H9 (cell line): ENCODE results near the gene RELL1. TPM values are rescaled to one million over a fixed set of nuclear protein-coding genes. Genes with fewer than 3 reads are reported as not detected.

Experiments
- DNase-seq: peaks from one replicate; pipeline ENCODE4 v3.0.0-alpha.2; 2017
- H2AFZ ChIP-seq: one replicate; pipeline ENCODE4 v1.6.1; 2013; ENCODE audit warnings: mild to moderate bottlenecking, low read length, control low read depth, moderate library complexity
- H2AK5ac ChIP-seq: 2 replicates; pipeline ENCODE4 v1.6.1; 2013; ENCODE audit warnings: low read length, control low read depth, mixed read lengths; ENCODE audit not compliant: insufficient read length
- H2BK120ac ChIP-seq: one replicate; pipeline ENCODE4 v1.6.1; 2013; ENCODE audit warnings: low read depth, mild to moderate bottlenecking, low read length, control low read depth, inconsistent platforms; ENCODE audit not compliant: poor library complexity, severe bottlenecking
- H2BK12ac ChIP-seq: 2 replicates; pipeline ENCODE4 v1.6.1; 2013; ENCODE audit warnings: low read length, control low read depth, mixed read lengths, low read depth; ENCODE audit not compliant: insufficient read length
- H2BK15ac ChIP-seq: 2 replicates; pipeline ENCODE4 v1.6.1; 2013; ENCODE audit warnings: low read depth, low read length, control low read depth
- H2BK20ac ChIP-seq: one replicate; pipeline ENCODE4 v1.6.1; 2013; ENCODE audit warnings: low read depth, mild to moderate bottlenecking, low read length, control low read depth, inconsistent platforms; ENCODE audit not compliant: poor library complexity, severe bottlenecking
- H2BK5ac ChIP-seq: 2 replicates; pipeline ENCODE4 v1.6.1; 2013; ENCODE audit warnings: low read length, control low read depth, mixed read lengths; ENCODE audit not compliant: insufficient read length
- H3K14ac ChIP-seq: 2 replicates; pipeline ENCODE4 v1.6.1; 2013; ENCODE audit warnings: low read length, control low read depth; ENCODE audit not compliant: insufficient read depth
- H3K18ac ChIP-seq: 2 replicates; pipeline ENCODE4 v1.6.1; 2013; ENCODE audit warnings: low read depth, mild to moderate bottlenecking, mixed read lengths, low read length, control low read depth; ENCODE audit not compliant: insufficient read length
- H3K23ac ChIP-seq: 2 replicates; pipeline ENCODE4 v1.6.1; 2013; ENCODE audit warnings: low read length, control low read depth, mixed read lengths, low read depth; ENCODE audit not compliant: insufficient read length
- H3K23me2 ChIP-seq: 2 replicates; pipeline ENCODE4 v1.6.1; 2013; ENCODE audit warnings: low read depth, mild to moderate bottlenecking, mixed read lengths, low read length, control low read depth; ENCODE audit not compliant: insufficient read length, poor library complexity, severe bottlenecking
- H3K27ac ChIP-seq: 2 replicates; pipeline ENCODE4 v1.5.1; 2013; ENCODE audit warnings: low read length, control low read depth, mixed read lengths, low read depth; ENCODE audit not compliant: insufficient read length
- H3K27me3 ChIP-seq: 2 replicates; pipeline ENCODE4 v1.6.1; 2013; ENCODE audit warnings: low read length, control low read depth, inconsistent platforms; ENCODE audit not compliant: insufficient read depth
- H3K4ac ChIP-seq: 2 replicates; pipeline ENCODE4 v1.6.1; 2013; ENCODE audit warnings: low read depth, mild to moderate bottlenecking, control low read depth, inconsistent platforms, low read length, moderate library complexity
- H3K4me1 ChIP-seq: 2 replicates; pipeline ENCODE4 v1.6.1; 2013; ENCODE audit warnings: low read length, control low read depth, inconsistent platforms; ENCODE audit not compliant: insufficient read depth
- H3K4me2 ChIP-seq: 2 replicates; pipeline ENCODE4 v1.6.1; 2013; ENCODE audit warnings: low read length, control low read depth, mixed read lengths; ENCODE audit not compliant: insufficient read length, insufficient read depth
- H3K56ac ChIP-seq: 2 replicates; pipeline ENCODE4 v1.6.1; 2013; ENCODE audit warnings: low read depth, mild to moderate bottlenecking, mixed read lengths, low read length, control low read depth; ENCODE audit not compliant: insufficient read length
- H3K79me1 ChIP-seq: 2 replicates; pipeline ENCODE4 v1.6.1; 2013; ENCODE audit warnings: low read depth, mild to moderate bottlenecking, moderate library complexity, low read length, control low read depth, inconsistent platforms; ENCODE audit not compliant: insufficient read depth, poor library complexity, severe bottlenecking
- H3K79me2 ChIP-seq: 2 replicates; pipeline ENCODE4 v1.6.1; 2013; ENCODE audit warnings: low read length, control low read depth, inconsistent platforms; ENCODE audit not compliant: insufficient read depth
- H3K9ac ChIP-seq: 2 replicates; pipeline ENCODE4 v1.6.1; 2013; ENCODE audit warnings: low read length, control low read depth, mixed read lengths; ENCODE audit not compliant: insufficient read length; ENCODE audit errors: extremely low read depth
- H3K9me3 ChIP-seq: one replicate; pipeline ENCODE4 v1.6.1; 2013; ENCODE audit warnings: low read depth, low read length, inconsistent platforms; ENCODE audit not compliant: control insufficient read depth
- H3T11ph ChIP-seq: one replicate; pipeline ENCODE4 v1.6.1; 2013; ENCODE audit warnings: mild to moderate bottlenecking, low read length, control low read depth, inconsistent platforms
- H4K20me1 ChIP-seq: one replicate; pipeline ENCODE4 v1.6.1; 2013; ENCODE audit not compliant: control insufficient read depth, insufficient read length, insufficient read depth
- H4K5ac ChIP-seq: 2 replicates; pipeline ENCODE4 v1.6.1; 2013; ENCODE audit warnings: low read depth, mild to moderate bottlenecking, mixed read lengths, low read length, control low read depth; ENCODE audit not compliant: insufficient read length
- H4K8ac ChIP-seq: replicated peaks from 2 replicates; pipeline ENCODE4 v1.6.1; 2013; ENCODE audit warnings: low read length, control low read depth, mixed read lengths, low read depth; ENCODE audit not compliant: insufficient read length
- H4K91ac ChIP-seq: 2 replicates; pipeline ENCODE4 v1.6.1; 2013; ENCODE audit warnings: low read depth, mild to moderate bottlenecking, moderate library complexity, mixed read lengths, low read length, control low read depth; ENCODE audit not compliant: insufficient read length
- H3K27ac Mint-ChIP-seq, 3 experiments: 2 replicates in 2 of 3; 3 replicates in 1 of 3; pipeline ENCODE4 v1.8.0; 2020 to 2021; ENCODE audit warnings: mixed read lengths in 3 of 3, mild to moderate bottlenecking in 1 of 3, moderate library complexity in 1 of 3
- H3K27me3 Mint-ChIP-seq: 2 replicates; pipeline ENCODE4 v1.8.0; 2021; ENCODE audit warnings: low read depth, mild to moderate bottlenecking, moderate library complexity, mixed read lengths
- H3K36me3 Mint-ChIP-seq, 3 experiments: 2 replicates in 2 of 3; 3 replicates in 1 of 3; pipeline ENCODE4 v1.8.0; 2020 to 2021; ENCODE audit warnings: low read depth in 3 of 3, mixed read lengths in 3 of 3; ENCODE audit not compliant: insufficient read depth in 1 of 3
- H3K4me1 Mint-ChIP-seq, 2 experiments: 2 replicates each; pipeline ENCODE4 v1.8.0; 2020; ENCODE audit warnings: mixed read lengths in 2 of 2
- H3K4me3 Mint-ChIP-seq, 2 experiments: 2 replicates in 1 of 2; 3 replicates in 1 of 2; pipeline ENCODE4 v1.8.0; 2020 to 2021; ENCODE audit warnings: mild to moderate bottlenecking in 2 of 2, mixed read lengths in 2 of 2, moderate library complexity in 1 of 2
- H3K9me3 Mint-ChIP-seq, 2 experiments: 2 replicates in 1 of 2; 3 replicates in 1 of 2; pipeline ENCODE4 v1.8.0; 2020; ENCODE audit warnings: mild to moderate bottlenecking in 2 of 2, mixed read lengths in 2 of 2, moderate library complexity in 1 of 2
- WGBS: extraction: QIAGEN DNeasy Blood & Tissue Kit; methylation state at CpG from one replicate; pipeline ENCODE4 v1.1.7; 2013; ENCODE audit warnings: missing lambda C conversion rate, low lambda C conversion rate, mixed read lengths; ENCODE audit not compliant: insufficient read length; ENCODE audit errors: extremely low coverage; 5-methylcytosine and 5-hydroxymethylcytosine counted together
- total RNA-seq: library from RNA; stranded (reverse); gene quantifications from 2 replicates; pipeline ENCODE4 v1.2.1, GENCODE V29; 2021
- TF ChIP-seq, protein P1 (sequence below): fragments of 200-600 bp; sonication (generic); conservative IDR thresholded peaks from 3 replicates; pipeline ENCODE4 v1.8.0; 2021; ENCODE audit warnings: antibody characterized with exemption, mild to moderate bottlenecking

The RELL1 gene
- total RNA-seq, 1 experiment from 2014 or later = 10.8 TPM

DNA sequence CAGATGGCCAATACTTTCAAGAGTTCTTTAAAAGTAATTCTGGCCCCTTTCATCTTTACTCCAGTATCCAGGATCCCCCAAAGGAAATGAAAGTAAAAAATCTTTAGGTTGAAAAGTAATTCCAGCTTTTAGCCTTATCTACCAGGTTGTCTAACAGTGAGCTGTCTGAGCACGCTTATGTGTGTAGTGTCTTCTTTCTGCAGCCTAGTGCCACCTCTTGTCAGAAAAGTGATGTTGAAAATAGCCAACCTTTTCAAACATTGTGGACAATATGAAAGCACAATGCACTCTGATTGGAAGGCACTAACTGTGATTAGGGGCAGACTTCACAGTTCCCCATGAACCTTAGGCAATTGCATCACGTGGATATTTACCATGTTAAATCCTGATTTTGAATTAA lies 92.1 kb downstream of the RELL1 start:
- Histone ChIP-seq H3K27me3 (no peaks in the 10 kb centered on the region), H4K8ac (no peak overlapping the region), H3K4ac (no peak overlapping the region), H2BK5ac (no peak overlapping the region), H4K20me1 (no peaks in the 10 kb centered on the region), H2BK20ac (no peak overlapping the region), H3K9ac (no peak overlapping the region), H3K56ac (no peak overlapping the region), H3K4me2 (no peak overlapping the region), H4K91ac (no peak overlapping the region), H4K5ac (no peak overlapping the region), H3K23ac (no peak overlapping the region), H3K23me2 (no peaks in the 10 kb centered on the region), H3K14ac (no peak overlapping the region), H2AK5ac (no peak overlapping the region), H3T11ph (no peak overlapping the region), H3K9me3 (no peaks in the 10 kb centered on the region), H3K18ac (no peak overlapping the region), H2BK15ac (no peak overlapping the region), H3K79me2 (no peaks in the 10 kb centered on the region), H3K79me1 (no peaks in the 10 kb centered on the region), H2BK12ac (no peak overlapping the region), H3K27ac (no peak overlapping the region), H3K4me1 (no peaks in the 10 kb centered on the region; the same call in 1 of the 2 replicates), H2BK120ac (no peak overlapping the region), H2AFZ (no peak overlapping the region)
- H3K4me3 Mint-ChIP-seq = no peak overlapping the region
- no peaks in the 10 kb centered on the region for H3K36me3 Mint-ChIP-seq
- DNase-seq = no peak
- no peak overlapping the region for H3K27ac Mint-ChIP-seq
- no CpG with 5 or more reads among the region's 2 CpGs for WGBS
- no peaks in the 10 kb centered on the region for H3K27me3 Mint-ChIP-seq
- peaks cover 15 to 16% of the 10 kb centered on the region in 2 experiments for H3K4me1 Mint-ChIP-seq
- TF ChIP-seq, protein P1, sequence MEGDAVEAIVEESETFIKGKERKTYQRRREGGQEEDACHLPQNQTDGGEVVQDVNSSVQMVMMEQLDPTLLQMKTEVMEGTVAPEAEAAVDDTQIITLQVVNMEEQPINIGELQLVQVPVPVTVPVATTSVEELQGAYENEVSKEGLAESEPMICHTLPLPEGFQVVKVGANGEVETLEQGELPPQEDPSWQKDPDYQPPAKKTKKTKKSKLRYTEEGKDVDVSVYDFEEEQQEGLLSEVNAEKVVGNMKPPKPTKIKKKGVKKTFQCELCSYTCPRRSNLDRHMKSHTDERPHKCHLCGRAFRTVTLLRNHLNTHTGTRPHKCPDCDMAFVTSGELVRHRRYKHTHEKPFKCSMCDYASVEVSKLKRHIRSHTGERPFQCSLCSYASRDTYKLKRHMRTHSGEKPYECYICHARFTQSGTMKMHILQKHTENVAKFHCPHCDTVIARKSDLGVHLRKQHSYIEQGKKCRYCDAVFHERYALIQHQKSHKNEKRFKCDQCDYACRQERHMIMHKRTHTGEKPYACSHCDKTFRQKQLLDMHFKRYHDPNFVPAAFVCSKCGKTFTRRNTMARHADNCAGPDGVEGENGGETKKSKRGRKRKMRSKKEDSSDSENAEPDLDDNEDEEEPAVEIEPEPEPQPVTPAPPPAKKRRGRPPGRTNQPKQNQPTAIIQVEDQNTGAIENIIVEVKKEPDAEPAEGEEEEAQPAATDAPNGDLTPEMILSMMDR = no peak
- no peaks in the 10 kb centered on the region for H3K9me3 Mint-ChIP-seq
